ENCODE results near the gene ZNF862.

Gene ZNF862

DNA sequence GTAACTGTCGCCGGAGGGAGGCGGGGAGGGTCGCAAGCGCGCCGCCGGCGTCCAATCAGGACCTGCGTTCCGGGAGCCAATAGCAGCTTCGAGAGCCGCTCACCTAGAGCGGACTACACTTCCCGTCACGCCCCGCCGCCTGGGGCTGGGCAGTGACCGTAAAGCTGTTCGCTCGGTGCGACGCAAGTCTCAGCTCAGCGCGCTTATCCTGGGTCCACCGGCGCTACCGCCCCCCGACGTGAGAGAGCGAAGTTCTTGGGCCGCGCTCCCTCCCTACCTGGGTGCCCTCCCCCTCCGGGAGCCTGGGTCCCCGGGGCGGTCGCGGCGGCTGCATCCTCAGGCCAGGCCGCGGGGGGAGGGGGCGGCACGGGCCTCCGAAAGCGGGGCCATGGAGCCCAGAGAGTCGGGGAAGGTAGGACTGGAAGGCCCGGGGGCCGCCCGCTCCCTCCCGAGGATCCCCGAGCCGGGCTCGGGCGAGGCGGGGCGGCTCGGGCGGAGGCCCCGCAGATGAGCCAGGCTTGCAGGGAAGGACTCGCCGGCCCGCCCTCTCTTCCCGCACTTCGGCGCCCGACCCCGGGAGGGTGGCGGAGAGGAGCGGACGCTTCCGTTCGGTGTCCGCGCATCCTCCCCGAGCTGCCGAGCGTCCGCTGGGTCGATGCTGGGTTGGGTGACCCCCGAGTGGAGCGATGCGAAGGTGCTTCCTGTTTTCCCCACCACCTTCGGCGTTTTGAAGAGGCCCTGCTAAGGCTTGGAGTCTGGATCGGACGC lies at the start of gene ZNF862:
ZNF862 (plus strand) TSS at position 152 of the 768 bp plus-strand sequence; CDS start at position 389, 237 bp downstream.
- peak; percentile 98 for DNase-seq

DNA sequence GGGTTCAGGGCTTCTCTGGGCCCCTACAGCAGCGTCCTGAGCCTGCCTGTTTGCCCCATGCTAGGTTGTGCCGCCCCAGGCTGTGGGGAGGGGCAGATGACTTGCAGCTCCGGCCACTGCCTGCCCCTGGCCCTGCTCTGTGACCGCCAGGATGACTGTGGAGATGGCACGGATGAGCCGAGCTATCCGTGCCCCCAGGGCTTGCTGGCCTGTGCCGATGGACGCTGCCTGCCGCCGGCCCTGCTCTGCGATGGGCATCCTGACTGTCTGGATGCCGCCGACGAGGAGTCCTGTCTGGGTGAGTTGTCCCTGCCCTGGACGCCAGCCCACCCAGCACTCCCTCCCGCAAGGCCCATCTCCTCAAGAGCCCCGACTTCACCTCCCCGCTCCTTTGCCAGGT lies 49.1 kb upstream of the ZNF862 start:
- no peak for DNase-seq

GRCh38 chr7:149790146-149790548 lies 48.0 kb upstream of the ZNF862 start:
- no peak for DNase-seq

DNA sequence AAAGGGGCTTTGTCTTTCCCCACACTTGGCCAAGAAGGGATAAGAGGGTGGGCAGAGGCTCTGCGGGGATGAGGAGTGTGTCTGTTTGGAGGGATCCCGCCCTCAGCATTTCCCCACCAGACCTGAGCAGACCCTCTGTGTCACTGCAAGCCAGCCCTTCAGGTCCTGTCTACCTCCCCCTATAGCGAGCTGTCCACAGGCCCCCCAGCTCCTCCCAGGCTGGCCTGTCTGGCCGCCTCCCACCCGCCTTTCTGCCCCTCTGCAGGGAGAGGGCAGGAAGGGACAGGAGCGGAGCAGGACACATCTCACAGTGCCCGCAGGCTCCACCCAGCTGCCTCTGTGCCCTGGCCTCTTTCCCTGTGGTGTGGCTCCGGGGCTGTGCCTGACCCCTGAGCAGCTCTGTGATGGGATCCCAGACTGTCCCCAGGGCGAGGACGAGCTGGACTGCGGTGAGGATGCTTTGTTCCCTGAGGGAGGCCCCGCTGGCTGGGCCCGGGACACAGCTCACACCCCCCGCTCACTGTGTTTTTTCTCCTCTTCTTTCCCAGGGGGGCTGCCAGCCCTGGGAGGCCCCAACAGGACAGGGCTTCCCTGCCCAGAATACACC lies 47.3 kb upstream of the ZNF862 start:
- DNase-seq: no peak

DNA sequence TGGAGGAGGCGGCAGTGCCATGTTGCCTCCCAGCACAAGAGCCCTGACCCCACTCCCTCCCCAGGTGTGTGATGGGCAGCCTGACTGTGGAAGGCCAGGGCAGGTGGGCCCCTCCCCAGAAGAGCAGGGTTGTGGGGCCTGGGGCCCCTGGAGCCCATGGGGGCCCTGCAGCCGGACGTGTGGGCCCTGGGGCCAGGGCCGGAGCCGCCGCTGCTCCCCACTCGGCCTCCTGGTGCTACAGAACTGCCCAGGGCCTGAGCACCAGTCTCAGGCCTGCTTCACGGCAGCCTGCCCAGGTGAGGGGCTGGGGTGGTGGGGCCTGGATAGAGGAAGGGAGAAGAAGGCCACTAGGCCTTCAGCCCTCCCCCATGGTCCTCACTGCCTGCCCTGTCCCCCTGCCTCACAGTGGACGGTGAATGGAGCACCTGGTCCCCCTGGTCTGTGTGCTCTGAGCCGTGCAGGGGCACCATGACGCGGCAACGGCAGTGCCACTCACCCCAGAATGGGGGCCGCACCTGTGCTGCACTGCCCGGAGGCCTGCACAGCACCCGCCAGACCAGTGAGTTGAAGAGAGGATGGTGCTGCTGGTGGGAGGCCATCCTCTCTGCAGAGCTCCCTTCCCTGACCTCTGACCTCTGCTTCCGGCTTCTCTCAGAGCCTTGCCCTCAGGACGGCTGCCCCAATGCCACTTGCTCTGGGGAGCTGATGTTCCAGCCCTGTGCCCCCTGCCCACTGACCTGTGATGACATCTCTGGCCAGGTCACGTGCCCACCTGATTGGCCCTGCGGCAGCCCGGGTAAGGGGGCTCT lies 46.6 kb upstream of the ZNF862 start:
- DNase-seq: no peak

DNA sequence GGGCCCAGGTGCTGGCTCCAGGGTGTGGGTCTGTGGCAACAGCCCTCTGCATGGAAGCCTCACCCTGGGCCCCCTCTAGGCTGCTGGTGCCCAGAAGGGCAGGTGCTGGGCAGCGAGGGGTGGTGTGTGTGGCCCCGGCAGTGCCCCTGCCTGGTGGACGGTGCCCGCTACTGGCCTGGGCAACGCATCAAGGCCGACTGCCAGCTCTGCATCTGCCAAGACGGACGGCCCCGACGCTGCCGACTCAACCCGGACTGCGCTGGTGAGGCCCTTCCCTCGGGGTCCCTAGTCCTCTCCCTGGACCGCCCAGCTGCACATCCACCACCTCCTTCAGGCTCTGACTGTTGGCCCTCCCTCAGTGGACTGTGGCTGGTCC lies 46.0 kb upstream of the ZNF862 start:
- DNase-seq: no peak

- DNase-seq: no peak
Measured at GRCh38 chr7:149793261-149793660, 44.9 kb upstream of the ZNF862 start.

GRCh38 chr7:149794661-149795060 lies 43.5 kb upstream of the ZNF862 start:
- no peak for DNase-seq

DNA sequence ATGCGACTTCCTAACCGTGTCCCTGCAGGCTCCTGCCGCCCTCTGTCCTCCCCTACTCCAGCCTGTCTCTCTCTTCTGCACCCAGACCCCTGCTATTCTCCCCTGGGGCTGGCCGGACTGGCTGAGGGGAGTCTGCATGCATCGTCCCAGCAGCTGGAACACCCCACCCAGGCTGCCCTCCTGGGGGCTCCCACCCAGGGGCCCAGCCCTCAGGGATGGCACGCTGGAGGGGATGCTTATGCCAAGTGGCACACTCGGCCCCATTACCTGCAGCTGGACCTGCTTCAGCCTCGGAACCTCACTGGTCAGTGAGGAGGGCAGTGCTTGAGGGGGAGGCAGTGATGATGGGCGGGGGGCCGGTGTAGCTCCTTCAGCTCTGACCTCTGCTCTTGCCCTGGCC lies 43.0 kb upstream of the ZNF862 start:
- DNase-seq: no peak

DNA sequence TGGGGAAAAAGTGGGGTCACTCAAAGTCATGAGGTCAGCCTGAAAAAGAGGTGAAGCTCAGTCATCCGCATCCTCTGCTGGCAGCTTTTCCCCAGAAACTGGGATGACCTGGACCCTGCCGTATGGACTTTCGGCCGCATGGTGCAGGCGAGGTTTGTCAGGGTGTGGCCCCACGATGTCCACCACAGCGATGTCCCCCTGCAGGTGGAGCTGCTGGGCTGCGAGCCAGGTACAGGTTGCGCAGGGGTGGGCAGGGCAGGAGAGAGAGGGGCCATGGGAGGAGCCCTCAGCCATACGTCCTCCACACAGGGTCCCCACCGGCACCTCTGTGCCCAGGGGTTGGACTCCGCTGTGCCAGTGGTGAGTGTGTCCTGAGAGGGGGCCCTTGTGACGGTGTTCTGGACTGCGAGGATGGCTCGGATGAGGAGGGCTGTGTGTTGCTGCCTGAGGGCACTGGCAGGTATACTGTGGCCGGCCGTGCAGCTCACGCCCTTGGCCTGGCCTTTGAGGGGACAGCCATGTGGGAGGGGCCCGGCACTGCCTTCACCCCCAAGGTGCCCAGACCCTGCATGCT lies 41.8 kb upstream of the ZNF862 start:
- DNase-seq: no peak

DNA sequence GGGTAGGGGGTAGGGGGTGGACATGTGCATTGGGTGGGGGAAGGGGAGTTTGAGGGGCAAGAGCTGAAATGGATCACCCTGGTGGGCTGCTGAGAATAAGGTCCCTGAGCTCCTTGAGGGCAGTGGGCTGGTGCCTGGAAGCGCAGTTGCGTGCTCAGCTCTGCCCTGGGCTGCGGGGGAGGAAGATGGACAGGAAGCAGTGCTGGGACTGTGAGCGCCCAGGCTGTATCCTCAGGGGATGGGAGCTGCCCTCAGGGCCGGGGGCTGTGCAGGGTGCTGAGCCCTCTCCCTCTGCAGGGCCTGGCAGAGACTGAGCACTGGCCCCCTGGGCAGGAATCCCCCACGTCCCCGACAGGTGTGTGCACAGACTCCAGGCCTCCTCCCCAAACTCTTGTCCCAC lies 40.4 kb upstream of the ZNF862 start:
- DNase-seq: no peak

- DNase-seq: peak; percentile 37
Measured at GRCh38 chr7:149799397-149800168, 38.6 kb upstream of the ZNF862 start.

- no peak for DNase-seq
Measured at GRCh38 chr7:149800169-149800555, 38.0 kb upstream of the ZNF862 start.

- no peak for DNase-seq
Measured at GRCh38 chr7:149801002-149801566, 37.1 kb upstream of the ZNF862 start.

GRCh38 chr7:149801816-149802215 lies 36.4 kb upstream of the ZNF862 start:
- no peak for DNase-seq

DNA sequence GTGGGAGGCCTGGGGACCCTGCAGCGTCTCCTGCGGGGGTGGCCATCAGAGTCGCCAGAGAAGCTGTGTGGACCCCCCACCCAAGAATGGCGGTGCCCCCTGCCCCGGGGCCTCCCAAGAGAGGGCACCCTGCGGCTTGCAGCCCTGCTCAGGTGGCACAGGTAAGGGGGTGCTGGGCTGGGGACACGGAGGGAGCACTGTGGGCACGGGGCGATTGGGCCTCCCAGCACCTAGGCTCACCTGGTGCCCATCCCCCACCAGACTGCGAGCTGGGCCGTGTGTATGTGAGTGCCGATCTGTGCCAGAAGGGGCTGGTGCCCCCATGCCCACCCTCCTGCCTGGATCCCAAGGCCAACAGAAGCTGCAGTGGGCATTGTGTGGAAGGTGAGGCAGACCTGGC lies 35.2 kb upstream of the ZNF862 start:
- DNase-seq: no peak

- no peak for DNase-seq
Measured at GRCh38 chr7:149803551-149804074, 34.6 kb upstream of the ZNF862 start.

GRCh38 chr7:149804106-149804505 lies 34.1 kb upstream of the ZNF862 start:
- no peak for DNase-seq

GRCh38 chr7:149806726-149807125 lies 31.4 kb upstream of the ZNF862 start:
- DNase-seq: no peak

- no peak for DNase-seq
Measured at GRCh38 chr7:149808311-149808710, 29.9 kb upstream of the ZNF862 start.

- no peak for DNase-seq
Measured at GRCh38 chr7:149809215-149809614, 29.0 kb upstream of the ZNF862 start.

GRCh38 chr7:149811221-149811620 lies 27.0 kb upstream of the ZNF862 start:
- no peak for DNase-seq

Data from NCI-H1105 treated with DMSO at 0.1 percent for 48 hours (cell line).